ENCODE results near the gene HLA-DPB1.
"Not testable (repeated sequence)": the region's sequence is repeated elsewhere in the genome, so short reads cannot be mapped to it uniquely, and the experiment has no call there.

Gene HLA-DPB1

GRCh38 chr6:33072508-33073100 lies 3.2 kb upstream of the HLA-DPB1 start:
- DNase-seq = no peak

DNA sequence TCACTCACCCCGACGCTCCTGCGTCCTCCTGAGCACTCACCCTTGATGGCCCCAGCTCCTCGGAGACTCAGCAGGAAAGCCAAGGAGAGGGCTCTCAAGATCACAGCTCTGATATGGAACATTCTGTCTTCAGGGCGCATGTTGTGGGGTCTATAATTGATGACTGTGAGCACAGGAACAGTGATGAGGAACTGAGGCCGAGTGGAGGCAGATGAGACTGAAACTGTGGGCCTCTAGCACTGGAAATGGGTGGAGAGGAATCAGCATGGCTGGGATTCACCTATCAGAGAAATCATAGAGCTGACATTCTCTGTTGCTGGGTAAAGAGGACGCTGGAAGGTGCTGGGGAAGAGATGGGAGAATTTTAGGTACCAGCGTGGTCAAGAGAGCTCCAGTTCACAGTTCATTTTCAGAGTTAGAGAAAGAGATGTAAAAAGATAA lies 2.3 kb upstream of the HLA-DPB1 start, which contains the start of gene HLA-DPA1:
Gene HLA-DPA1 (minus strand): TSS at position 219 of the 441 bp plus-strand sequence.
- DNase-seq = no peak

DNA sequence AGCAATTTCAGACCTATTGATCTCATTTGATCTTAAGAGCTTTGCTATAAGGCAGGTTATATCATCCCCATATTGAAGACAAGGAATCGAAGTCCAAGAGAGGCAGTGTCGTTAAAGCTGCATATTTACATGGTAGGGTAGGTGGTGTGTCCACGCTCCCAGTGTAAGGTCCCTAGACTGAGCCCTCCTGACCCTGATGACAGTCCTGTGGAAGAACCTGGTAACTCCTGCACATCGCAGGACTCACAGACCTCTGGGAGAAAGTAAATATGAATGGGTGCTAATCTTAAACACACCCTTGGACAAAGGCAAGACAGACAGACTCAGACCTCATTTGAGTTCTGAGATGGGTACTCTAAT lies 602 bp upstream of the HLA-DPB1 start:
- no peak for DNase-seq

GRCh38 chr6:33076406-33076934 lies 680 bp downstream of the HLA-DPB1 start:
- no peak for DNase-seq

GRCh38 chr6:33077908-33078307 lies 2.1 kb downstream of the HLA-DPB1 start:
- no peak for DNase-seq

- no peak for DNase-seq
Measured at GRCh38 chr6:33078442-33078841, 2.7 kb downstream of the HLA-DPB1 start.

- DNase-seq = no peak
Measured at GRCh38 chr6:33078919-33079521, 3.2 kb downstream of the HLA-DPB1 start.

DNA sequence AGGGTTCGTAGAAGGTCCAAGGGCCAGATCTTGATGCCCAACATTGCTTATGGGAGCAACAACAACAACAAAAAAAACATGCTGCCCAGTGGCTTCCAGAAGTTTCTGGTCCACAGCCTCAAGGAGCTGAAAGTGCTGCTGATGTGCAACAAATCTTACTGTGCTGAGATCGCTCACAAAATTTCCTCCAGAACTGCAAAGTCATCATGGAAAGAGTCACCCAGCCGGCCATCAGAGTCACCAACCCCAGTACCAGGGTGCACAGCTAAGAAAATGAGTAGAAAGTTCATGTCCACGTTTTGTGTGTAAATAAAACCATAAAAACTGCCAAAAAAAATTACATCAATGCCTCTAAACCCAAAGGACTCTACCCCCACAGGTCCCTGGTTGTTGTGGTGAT lies 3.8 kb downstream of the HLA-DPB1 start:
- no peak for DNase-seq

GRCh38 chr6:33080127-33081089 lies 4.6 kb downstream of the HLA-DPB1 start:
- DNase-seq = no peak

DNA sequence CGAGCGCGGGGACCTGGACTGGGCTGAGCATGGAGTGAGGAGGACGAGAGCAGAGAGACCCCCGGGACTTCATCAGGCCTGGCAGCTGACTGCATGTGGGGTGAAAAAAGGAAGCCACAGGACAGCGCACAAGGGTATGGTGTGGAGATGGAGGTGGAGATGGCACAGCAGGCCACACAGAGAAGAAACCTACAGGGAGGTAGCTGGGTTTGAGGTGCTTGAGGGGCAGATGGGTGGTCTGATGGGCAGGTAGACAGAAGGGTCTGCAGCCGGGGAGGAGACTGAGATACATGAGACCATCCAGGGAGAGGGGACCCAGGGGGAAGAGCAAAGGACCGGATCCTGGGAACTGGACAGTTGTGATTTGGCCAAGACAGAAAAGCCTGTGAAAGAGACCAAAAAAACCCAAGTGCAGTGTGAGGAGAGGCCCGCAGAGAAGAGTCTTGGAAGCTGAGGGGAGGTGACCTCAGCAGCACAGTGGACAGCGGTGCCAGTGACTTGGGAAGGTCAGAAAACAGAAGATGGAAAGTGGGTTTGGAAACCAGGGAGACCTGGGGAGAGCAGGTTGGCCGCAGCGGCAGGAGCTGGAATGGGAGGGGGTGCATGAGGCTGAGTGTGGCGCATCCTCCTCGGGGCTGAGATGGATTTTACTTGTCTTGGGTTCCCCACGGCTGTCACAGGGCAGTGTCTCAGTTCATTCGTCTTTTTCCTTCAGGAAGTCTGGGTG lies 5.5 kb downstream of the HLA-DPB1 start:
- no peak for DNase-seq

- no peak for DNase-seq
Measured at GRCh38 chr6:33082702-33083101, 6.9 kb downstream of the HLA-DPB1 start.

GRCh38 chr6:33085627-33086026 lies 9.8 kb downstream of the HLA-DPB1 start:
- DNase-seq = no peak

- no peak for DNase-seq
Measured at GRCh38 chr6:33088258-33088930, 12.6 kb downstream of the HLA-DPB1 start.

- DNase-seq = no peak
Measured at GRCh38 chr6:33088931-33089620, 13.3 kb downstream of the HLA-DPB1 start.

- no peak for DNase-seq
Measured at GRCh38 chr6:33091957-33092356, 16.2 kb downstream of the HLA-DPB1 start.

DNA sequence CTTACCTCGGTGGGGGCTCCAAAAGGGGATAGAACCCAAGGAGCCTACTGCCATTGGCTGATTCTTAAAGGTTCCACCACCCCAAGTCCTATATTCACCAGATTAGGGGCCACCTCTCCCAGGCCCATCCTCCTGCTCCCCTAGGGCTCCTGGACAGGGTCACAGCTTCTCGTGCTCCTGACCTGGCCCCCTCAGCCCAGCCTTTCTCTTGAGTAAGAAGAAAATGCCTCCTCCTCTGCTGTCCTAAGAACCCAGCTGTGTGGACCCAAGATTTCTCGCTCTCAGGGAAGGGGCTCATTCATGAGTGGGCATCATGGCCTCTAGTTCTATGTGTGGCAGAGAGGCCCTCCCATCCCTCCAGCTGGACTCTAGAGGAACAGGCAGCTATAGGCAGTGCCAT lies 16.6 kb downstream of the HLA-DPB1 start:
- no peak for DNase-seq

DNA sequence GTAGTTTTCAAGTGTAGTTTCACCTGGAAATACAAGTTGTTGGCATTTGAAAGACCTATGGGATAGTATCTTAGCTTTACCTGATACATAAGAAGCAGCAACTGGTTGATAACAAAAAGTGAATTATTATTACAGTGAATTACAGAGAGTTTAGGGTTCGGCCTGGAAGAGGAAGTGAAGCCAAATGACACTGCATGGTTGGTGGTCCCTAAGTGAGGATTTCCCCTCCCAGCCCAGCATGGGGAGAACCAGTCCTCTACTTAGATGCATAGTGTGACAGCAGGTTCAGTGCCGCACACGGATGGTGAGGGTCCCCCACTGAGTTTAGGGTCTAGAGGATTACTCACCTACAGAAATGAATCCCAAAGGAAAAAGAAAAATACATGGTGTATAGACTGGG lies 18.1 kb downstream of the HLA-DPB1 start:
- DNase-seq = no peak

DNA sequence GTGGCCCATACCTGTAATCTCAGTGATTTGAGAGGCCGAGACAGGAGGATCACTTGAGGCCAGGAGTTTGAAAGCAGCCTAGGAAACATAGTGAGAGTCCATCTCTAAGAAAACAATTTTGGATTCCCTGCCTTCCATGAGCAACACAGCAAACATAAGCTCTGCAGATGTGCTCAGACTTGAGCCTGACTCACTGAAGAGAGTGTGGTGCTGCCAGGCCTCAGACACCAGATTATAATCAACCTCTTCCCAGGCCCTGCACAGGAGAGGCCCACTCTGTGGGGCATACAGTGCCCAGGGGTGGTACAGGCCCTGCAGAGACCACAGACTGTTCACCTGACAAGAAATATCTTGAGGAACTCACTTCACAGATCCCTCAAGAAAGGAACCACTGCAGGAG lies 19.9 kb downstream of the HLA-DPB1 start:
- DNase-seq = no peak

GRCh38 chr6:33101121-33101737 lies 25.4 kb downstream of the HLA-DPB1 start:
- not testable (repeated sequence) for DNase-seq

DNA sequence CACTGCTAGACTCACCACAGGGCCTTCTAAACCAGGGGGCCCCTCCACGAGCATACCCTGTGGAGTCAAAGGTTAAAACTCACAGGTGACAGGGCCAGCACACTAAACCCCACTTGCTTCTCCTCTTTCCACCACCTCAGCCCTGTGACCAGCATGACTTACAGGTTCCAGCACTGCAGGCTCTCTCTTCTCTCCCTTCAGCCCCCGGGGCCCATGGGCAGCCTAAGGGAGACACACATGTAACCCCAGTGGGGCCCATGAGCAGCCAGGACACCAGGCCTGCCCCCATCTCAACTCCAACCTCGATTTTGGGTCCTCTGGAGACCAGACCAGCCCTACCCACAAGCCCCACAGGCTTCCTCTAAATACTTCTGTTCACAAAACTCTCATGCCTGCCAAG lies 28.0 kb downstream of the HLA-DPB1 start:
- no peak for DNase-seq

DNA sequence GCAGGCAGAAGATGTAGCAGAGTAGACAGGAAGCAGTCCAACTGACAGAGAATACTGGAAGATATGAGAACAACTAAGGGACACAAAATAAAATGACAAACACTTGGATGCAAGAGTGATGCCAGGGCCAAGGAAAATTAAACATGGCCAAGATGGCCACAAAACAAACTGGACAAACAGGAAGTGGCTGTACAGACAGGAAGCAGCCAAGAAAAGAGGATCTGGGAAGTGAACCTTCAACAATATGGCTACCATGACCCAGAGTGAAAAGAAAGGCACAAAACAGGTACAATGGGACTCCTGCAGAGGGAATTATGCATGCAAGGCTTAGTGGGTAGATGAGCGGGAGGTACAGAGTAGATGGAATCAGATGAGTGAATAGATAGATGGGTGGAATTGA lies 29.1 kb downstream of the HLA-DPB1 start:
- no peak for DNase-seq

Data from GOT3 (cell line).